Inflammatory macrophage (primary cell): ENCODE results near the gene ZYG11B.
"Not testable (repeated sequence)": the region's sequence is repeated elsewhere in the genome, so short reads cannot be mapped to it uniquely, and the experiment has no call there.

Experiments
- DNase-seq, 2 donors: peaks; one replicate each; pipeline ENCODE4 v3.0.0-alpha.2; 2020 to 2022

Gene ZYG11B

GRCh38 chr1:52856026-52856425 is 129.8 kb downstream of the ZYG11B start:
- no peak for DNase-seq

- no peak for DNase-seq
Observed at GRCh38 chr1:52857443-52857842, 131.2 kb downstream of the ZYG11B start.

- DNase-seq, result no peak
Observed at GRCh38 chr1:52862666-52863458, 136.6 kb downstream of the ZYG11B start.

GRCh38 chr1:52867087-52867863 is 141.0 kb downstream of the ZYG11B start:
- no peak for DNase-seq

- DNase-seq, result not testable (repeated sequence)
Observed at GRCh38 chr1:52869727-52870126, 143.5 kb downstream of the ZYG11B start.

GRCh38 chr1:52876843-52877242 is 150.6 kb downstream of the ZYG11B start:
- DNase-seq, result no peak
